ENCODE data around the gene GRIFIN. TPM values are rescaled to one million over a fixed set of nuclear protein-coding genes. Genes with fewer than 3 reads are reported as not detected.
A peak's percentile ranks its signal among the peaks of the same experiment; 100 is the strongest.

The GRIFIN gene
- total RNA-seq, 1 donor from 2014 or later: not detected

- H3K4me1 Mint-ChIP-seq (ENCODE audit: unreplicated experiment): peaks cover 35% of the 10 kb centered on the region
- H3K36me3 Mint-ChIP-seq (ENCODE audit: unreplicated experiment): no peaks in the 10 kb centered on the region
- H3K27me3 Mint-ChIP-seq (ENCODE audit: unreplicated experiment): no peaks in the 10 kb centered on the region
- peak overlapping the region; percentile 23 for H3K27ac Mint-ChIP-seq (ENCODE audit: unreplicated experiment)
- H3K9me3 Mint-ChIP-seq (ENCODE audit: unreplicated experiment): no peaks in the 10 kb centered on the region
- no peak overlapping the region for H3K4me3 Mint-ChIP-seq (ENCODE audit: unreplicated experiment)
- TF ChIP-seq, protein P1, sequence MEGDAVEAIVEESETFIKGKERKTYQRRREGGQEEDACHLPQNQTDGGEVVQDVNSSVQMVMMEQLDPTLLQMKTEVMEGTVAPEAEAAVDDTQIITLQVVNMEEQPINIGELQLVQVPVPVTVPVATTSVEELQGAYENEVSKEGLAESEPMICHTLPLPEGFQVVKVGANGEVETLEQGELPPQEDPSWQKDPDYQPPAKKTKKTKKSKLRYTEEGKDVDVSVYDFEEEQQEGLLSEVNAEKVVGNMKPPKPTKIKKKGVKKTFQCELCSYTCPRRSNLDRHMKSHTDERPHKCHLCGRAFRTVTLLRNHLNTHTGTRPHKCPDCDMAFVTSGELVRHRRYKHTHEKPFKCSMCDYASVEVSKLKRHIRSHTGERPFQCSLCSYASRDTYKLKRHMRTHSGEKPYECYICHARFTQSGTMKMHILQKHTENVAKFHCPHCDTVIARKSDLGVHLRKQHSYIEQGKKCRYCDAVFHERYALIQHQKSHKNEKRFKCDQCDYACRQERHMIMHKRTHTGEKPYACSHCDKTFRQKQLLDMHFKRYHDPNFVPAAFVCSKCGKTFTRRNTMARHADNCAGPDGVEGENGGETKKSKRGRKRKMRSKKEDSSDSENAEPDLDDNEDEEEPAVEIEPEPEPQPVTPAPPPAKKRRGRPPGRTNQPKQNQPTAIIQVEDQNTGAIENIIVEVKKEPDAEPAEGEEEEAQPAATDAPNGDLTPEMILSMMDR (IDR thresholded peaks at IDR 0.05): no peak
- DNase-seq (ENCODE audit: extremely low spot score, unreplicated experiment): no peak
Observed at GRCh38 chr7:2508327-2509215, 32.4 kb upstream of the GRIFIN start.

DNA sequence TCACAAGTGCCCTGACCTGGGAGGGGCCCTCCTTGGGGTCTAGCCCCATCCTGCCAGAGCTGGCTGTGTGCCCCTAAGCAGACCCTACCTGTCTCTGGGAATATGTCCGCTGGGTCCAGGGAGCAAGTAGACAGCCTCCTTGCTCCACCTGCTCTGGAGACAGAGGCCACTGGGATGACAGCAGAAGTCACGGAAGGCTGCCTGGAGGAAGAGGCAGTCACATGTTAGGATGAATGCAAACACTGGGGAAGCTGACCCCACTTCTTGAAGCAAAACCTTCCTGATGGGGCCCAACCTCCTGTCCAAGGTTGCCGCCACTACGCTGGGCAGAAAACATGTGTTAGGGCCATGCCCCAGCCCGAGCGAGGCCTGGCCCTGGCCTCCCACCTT is 31.7 kb upstream of the GRIFIN start:
- Mint-ChIP-seq H3K27ac (ENCODE audit: unreplicated experiment) (no peak overlapping the region), H3K36me3 (ENCODE audit: unreplicated experiment) (no peaks in the 10 kb centered on the region), H3K4me1 (ENCODE audit: unreplicated experiment) (peaks cover 36% of the 10 kb centered on the region), H3K9me3 (ENCODE audit: unreplicated experiment) (no peaks in the 10 kb centered on the region), H3K27me3 (ENCODE audit: unreplicated experiment) (no peaks in the 10 kb centered on the region), H3K4me3 (ENCODE audit: unreplicated experiment) (no peak overlapping the region)
- TF ChIP-seq, protein P1 (IDR thresholded peaks at IDR 0.05): no peak
- DNase-seq (ENCODE audit: extremely low spot score, unreplicated experiment): no peak

DNA sequence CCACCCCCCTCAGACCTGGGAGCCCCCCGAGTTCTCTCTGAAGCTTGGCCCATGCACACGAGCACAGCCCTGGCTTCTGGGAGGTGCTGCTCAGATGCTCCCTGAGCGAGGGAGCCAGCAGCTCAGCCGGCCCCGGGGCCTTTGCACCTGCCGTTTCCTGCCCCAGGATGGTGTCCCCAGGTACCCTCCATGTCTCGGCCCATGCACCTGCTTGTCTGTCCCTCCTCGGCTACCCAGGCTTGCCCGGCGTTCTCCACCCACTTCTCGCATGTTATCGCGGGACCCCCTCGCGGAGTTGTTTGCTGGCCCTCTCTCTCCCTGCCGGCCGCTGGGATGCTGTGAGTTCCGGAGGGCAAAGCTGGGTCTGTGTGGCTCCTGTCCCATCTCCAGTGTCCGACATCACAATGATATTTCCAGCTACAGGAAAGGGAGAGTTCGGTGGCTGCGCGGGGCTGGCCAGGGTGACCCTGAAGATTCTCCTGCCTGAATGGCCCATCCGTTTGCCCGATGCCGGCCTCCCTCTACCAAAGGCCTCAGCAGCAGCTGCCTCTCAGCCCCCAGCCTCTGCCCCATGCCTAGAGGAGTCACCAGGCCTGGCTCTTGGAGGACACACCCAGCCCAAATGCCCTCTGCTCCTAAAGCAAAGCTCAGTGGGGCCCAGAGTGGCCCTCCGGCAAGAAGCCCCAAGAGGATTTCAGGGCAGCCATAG is 31.2 kb upstream of the GRIFIN start:
- H3K4me1 Mint-ChIP-seq (ENCODE audit: unreplicated experiment): peaks cover 33% of the 10 kb centered on the region
- no peaks in the 10 kb centered on the region for H3K27me3 Mint-ChIP-seq (ENCODE audit: unreplicated experiment)
- TF ChIP-seq, protein P1 (IDR thresholded peaks at IDR 0.05): no peak
- no peak for DNase-seq (ENCODE audit: extremely low spot score, unreplicated experiment)
- H3K36me3 Mint-ChIP-seq (ENCODE audit: unreplicated experiment): no peaks in the 10 kb centered on the region
- H3K4me3 Mint-ChIP-seq (ENCODE audit: unreplicated experiment): no peak overlapping the region
- no peaks in the 10 kb centered on the region for H3K9me3 Mint-ChIP-seq (ENCODE audit: unreplicated experiment)
- no peak overlapping the region for H3K27ac Mint-ChIP-seq (ENCODE audit: unreplicated experiment)

GRCh38 chr7:2505401-2505800 is 29.2 kb upstream of the GRIFIN start:
- Mint-ChIP-seq H3K36me3 (ENCODE audit: unreplicated experiment) (no peaks in the 10 kb centered on the region), H3K27ac (ENCODE audit: unreplicated experiment) (no peak overlapping the region), H3K4me3 (ENCODE audit: unreplicated experiment) (no peak overlapping the region), H3K9me3 (ENCODE audit: unreplicated experiment) (no peaks in the 10 kb centered on the region), H3K4me1 (ENCODE audit: unreplicated experiment) (peaks cover 25% of the 10 kb centered on the region), H3K27me3 (ENCODE audit: unreplicated experiment) (no peaks in the 10 kb centered on the region)
- no peak for DNase-seq (ENCODE audit: extremely low spot score, unreplicated experiment)
- TF ChIP-seq, protein P1 (IDR thresholded peaks at IDR 0.05): no peak

GRCh38 chr7:2504889-2505375 is 28.7 kb upstream of the GRIFIN start:
- peaks cover 25% of the 10 kb centered on the region for H3K4me1 Mint-ChIP-seq (ENCODE audit: unreplicated experiment)

More at GRCh38 chr7:2504889-2505375, 28.7 kb upstream of the GRIFIN start:
- TF ChIP-seq, protein P1 (IDR thresholded peaks at IDR 0.05): no peak
- no peak for DNase-seq (ENCODE audit: extremely low spot score, unreplicated experiment)
- no peaks in the 10 kb centered on the region for H3K9me3 Mint-ChIP-seq (ENCODE audit: unreplicated experiment)
- H3K27me3 Mint-ChIP-seq (ENCODE audit: unreplicated experiment): no peaks in the 10 kb centered on the region
- no peaks in the 10 kb centered on the region for H3K36me3 Mint-ChIP-seq (ENCODE audit: unreplicated experiment)
- H3K4me3 Mint-ChIP-seq (ENCODE audit: unreplicated experiment): no peak overlapping the region
- no peak overlapping the region for H3K27ac Mint-ChIP-seq (ENCODE audit: unreplicated experiment)

Measured in osteocyte (in vitro differentiated cells).